COLO829 (cell line): ENCODE measurements around the gene ARHGEF11.

Source experiments
- DNase-seq: peaks from one replicate; pipeline ENCODE4 v3.0.0; 2012; ENCODE audit warnings: low spot score

ARHGEF11 gene

GRCh38 chr1:157050836-157051235 is 5.3 kb upstream of the ARHGEF11 start:
- no peak for DNase-seq

GRCh38 chr1:157047062-157047410 is 1.5 kb upstream of the ARHGEF11 start:
- no peak for DNase-seq

- no peak for DNase-seq
Observed at GRCh38 chr1:157044326-157044725, 1.2 kb downstream of the ARHGEF11 start.

- DNase-seq = no peak
Observed at GRCh38 chr1:157043685-157044084, 1.9 kb downstream of the ARHGEF11 start.

GRCh38 chr1:157042846-157043245 is 2.7 kb downstream of the ARHGEF11 start:
- no peak for DNase-seq

GRCh38 chr1:157040802-157041201 is 4.7 kb downstream of the ARHGEF11 start:
- DNase-seq = peak; percentile 32

- DNase-seq = no peak
Observed at GRCh38 chr1:157035121-157035520, 10.4 kb downstream of the ARHGEF11 start.

- peak; percentile 87 for DNase-seq
Observed at GRCh38 chr1:157034137-157034800, 11.3 kb downstream of the ARHGEF11 start.

- DNase-seq = no peak
Observed at GRCh38 chr1:157033357-157033876, 12.1 kb downstream of the ARHGEF11 start.

- DNase-seq = no peak
Observed at GRCh38 chr1:157032303-157032702, 13.2 kb downstream of the ARHGEF11 start.

- no peak for DNase-seq
Observed at GRCh38 chr1:157030728-157031127, 14.8 kb downstream of the ARHGEF11 start.

GRCh38 chr1:157028674-157029073 is 16.9 kb downstream of the ARHGEF11 start:
- no peak for DNase-seq

- DNase-seq = no peak
Observed at GRCh38 chr1:157025856-157026255, 19.7 kb downstream of the ARHGEF11 start.

- DNase-seq = no peak
Observed at GRCh38 chr1:157025385-157025784, 20.2 kb downstream of the ARHGEF11 start.

- DNase-seq = no peak
Observed at GRCh38 chr1:157021688-157022087, 23.9 kb downstream of the ARHGEF11 start.

- DNase-seq = no peak
Observed at GRCh38 chr1:157019457-157019856, 26.1 kb downstream of the ARHGEF11 start.

GRCh38 chr1:157011845-157012244 is 33.7 kb downstream of the ARHGEF11 start:
- no peak for DNase-seq

GRCh38 chr1:157008502-157008901 is 37.0 kb downstream of the ARHGEF11 start:
- no peak for DNase-seq

GRCh38 chr1:157007306-157007705 is 38.2 kb downstream of the ARHGEF11 start:
- no peak for DNase-seq

- no peak for DNase-seq
Observed at GRCh38 chr1:157006676-157007075, 38.9 kb downstream of the ARHGEF11 start.

GRCh38 chr1:157005965-157006364 is 39.6 kb downstream of the ARHGEF11 start:
- DNase-seq = no peak

GRCh38 chr1:157004806-157005205 is 40.7 kb downstream of the ARHGEF11 start:
- DNase-seq = no peak

GRCh38 chr1:157004327-157004726 is 41.2 kb downstream of the ARHGEF11 start:
- DNase-seq = no peak

GRCh38 chr1:157001304-157001703 is 44.2 kb downstream of the ARHGEF11 start:
- DNase-seq = no peak
